Activated CD4-positive, alpha-beta T cell treated with anti-CD3 and anti-CD28 coated beads, Interleukin-2, amount 10 ng/mL, durations not matched to agents 24 days and 14 days (primary cell): ENCODE data around the gene DGCR6L. TPM values are rescaled to one million over a fixed set of nuclear protein-coding genes. Genes with fewer than 3 reads are reported as not detected.
A peak's percentile ranks its signal among the peaks of the same experiment; 100 is the strongest.
"Not testable (repeated sequence)": the region's sequence is repeated elsewhere in the genome, so short reads cannot be mapped to it uniquely, and the experiment has no call there.

Experiments
- DNase-seq: peaks from one replicate; pipeline ENCODE4 v3.0.0; 2022
- H3K27ac Mint-ChIP-seq: one replicate; pipeline ENCODE4 v1.8.0; 2022; ENCODE audit warnings: mild to moderate bottlenecking, mixed read lengths
- H3K27me3 Mint-ChIP-seq: one replicate; pipeline ENCODE4 v1.8.0; 2022; ENCODE audit warnings: mixed read lengths
- H3K36me3 Mint-ChIP-seq: one replicate; pipeline ENCODE4 v1.8.0; 2022; ENCODE audit warnings: low read depth, mild to moderate bottlenecking, mixed read lengths
- H3K4me1 Mint-ChIP-seq: one replicate; pipeline ENCODE4 v1.8.0; 2021; ENCODE audit warnings: mixed read lengths
- H3K4me3 Mint-ChIP-seq: one replicate; pipeline ENCODE4 v1.8.0; 2022; ENCODE audit warnings: mild to moderate bottlenecking, moderate library complexity, mixed read lengths
- H3K9me3 Mint-ChIP-seq: one replicate; pipeline ENCODE4 v1.8.0; 2021; ENCODE audit warnings: mixed read lengths
- intact Hi-C: fragments of 100-400 bp; cut with micrococcal nuclease; formaldehyde crosslinking; loops from one replicate; pipeline ENCODE4 v1.15.1; 2023
- total RNA-seq: library from RNA; stranded (reverse); gene quantifications from 2 replicates; pipeline ENCODE4 v1.2.3, GENCODE V29; 2022

DGCR6L gene
- total RNA-seq, 1 donor from 2014 or later: 37.2 TPM

GRCh38 chr22:20285473-20286311 lies 34.2 kb downstream of the DGCR6L start:
- intact Hi-C loops: loop anchor here (1.0 kb wide), 1 partner anchor 128 kb away; no protein-coding TSS in a partner anchor
- DNase-seq: peak; percentile 94
- H3K9me3 Mint-ChIP-seq, H3K4me1 Mint-ChIP-seq, H3K27ac Mint-ChIP-seq, H3K27me3 Mint-ChIP-seq, H3K4me3 Mint-ChIP-seq, H3K36me3 Mint-ChIP-seq: not testable (repeated sequence)

GRCh38 chr22:20284471-20285086 lies 35.3 kb downstream of the DGCR6L start:
- H3K4me3 Mint-ChIP-seq: no peak overlapping the region
- intact Hi-C loops: loop anchor here (1.0 kb wide), 1 partner anchor 127 kb away; no protein-coding TSS in a partner anchor
- H3K36me3 Mint-ChIP-seq: no peaks in the 10 kb centered on the region
- H3K27ac Mint-ChIP-seq: no peak overlapping the region
- H3K27me3 Mint-ChIP-seq: no peaks in the 10 kb centered on the region
- H3K9me3 Mint-ChIP-seq: no peaks in the 10 kb centered on the region
- peaks cover 1% of the 10 kb centered on the region for H3K4me1 Mint-ChIP-seq
- no peak for DNase-seq

GRCh38 chr22:20283674-20284066 lies 36.2 kb downstream of the DGCR6L start:
- intact Hi-C loops: no loop called here
- Mint-ChIP-seq H3K9me3 (no peaks in the 10 kb centered on the region), H3K27ac (no peak overlapping the region), H3K4me3 (no peak overlapping the region), H3K4me1 (peaks cover 2% of the 10 kb centered on the region), H3K27me3 (no peaks in the 10 kb centered on the region), H3K36me3 (no peaks in the 10 kb centered on the region)
- no peak for DNase-seq

- Mint-ChIP-seq H3K36me3 (no peaks in the 10 kb centered on the region), H3K27me3 (no peaks in the 10 kb centered on the region), H3K4me1 (peaks cover 2% of the 10 kb centered on the region), H3K27ac (no peak overlapping the region), H3K4me3 (no peak overlapping the region), H3K9me3 (no peaks in the 10 kb centered on the region)
- intact Hi-C loops: no loop called here
- no peak for DNase-seq
These were observed 36.8 kb downstream of the DGCR6L start for GRCh38 chr22:20282901-20283673.

- Mint-ChIP-seq H3K9me3 (no peaks in the 10 kb centered on the region), H3K4me3 (no peak overlapping the region), H3K27ac (no peak overlapping the region), H3K4me1 (peaks cover 2% of the 10 kb centered on the region), H3K27me3 (no peaks in the 10 kb centered on the region), H3K36me3 (no peaks in the 10 kb centered on the region)
- intact Hi-C loops: no loop called here
- no peak for DNase-seq
These were observed 38.0 kb downstream of the DGCR6L start for GRCh38 chr22:20281891-20282290.

- H3K27ac Mint-ChIP-seq, DNase-seq, H3K4me1 Mint-ChIP-seq, H3K27me3 Mint-ChIP-seq, intact Hi-C loops, H3K4me3 Mint-ChIP-seq, H3K9me3 Mint-ChIP-seq, H3K36me3 Mint-ChIP-seq: not testable (repeated sequence)
These were observed 38.4 kb downstream of the DGCR6L start for GRCh38 chr22:20281473-20281872.

- no peaks in the 10 kb centered on the region for H3K27me3 Mint-ChIP-seq
- H3K4me1 Mint-ChIP-seq: peaks cover 2% of the 10 kb centered on the region
- intact Hi-C loops: no loop called here
- H3K36me3 Mint-ChIP-seq: no peaks in the 10 kb centered on the region
- H3K27ac Mint-ChIP-seq: no peak overlapping the region
- no peak for DNase-seq
- H3K9me3 Mint-ChIP-seq: no peaks in the 10 kb centered on the region
- H3K4me3 Mint-ChIP-seq: no peak overlapping the region
These were observed 39.0 kb downstream of the DGCR6L start for GRCh38 chr22:20280866-20281265.

- H3K27ac Mint-ChIP-seq, H3K4me3 Mint-ChIP-seq, H3K36me3 Mint-ChIP-seq, H3K27me3 Mint-ChIP-seq, H3K4me1 Mint-ChIP-seq, DNase-seq, intact Hi-C loops, H3K9me3 Mint-ChIP-seq: not testable (repeated sequence)
These were observed 39.7 kb downstream of the DGCR6L start for GRCh38 chr22:20280163-20280562.

- DNase-seq: no peak
- Mint-ChIP-seq H3K27ac (no peak overlapping the region), H3K4me1 (peaks cover 2% of the 10 kb centered on the region), H3K27me3 (no peaks in the 10 kb centered on the region), H3K9me3 (no peaks in the 10 kb centered on the region), H3K36me3 (no peaks in the 10 kb centered on the region), H3K4me3 (no peak overlapping the region)
- intact Hi-C loops: no loop called here
These were observed 40.2 kb downstream of the DGCR6L start for GRCh38 chr22:20279662-20280134.

- H3K36me3 Mint-ChIP-seq, DNase-seq, H3K4me1 Mint-ChIP-seq, H3K27me3 Mint-ChIP-seq, H3K9me3 Mint-ChIP-seq, H3K27ac Mint-ChIP-seq, H3K4me3 Mint-ChIP-seq, intact Hi-C loops: not testable (repeated sequence)
These were observed 41.0 kb downstream of the DGCR6L start for GRCh38 chr22:20278726-20279490.

GRCh38 chr22:20277936-20278635 lies 41.8 kb downstream of the DGCR6L start:
- H3K27me3 Mint-ChIP-seq, H3K36me3 Mint-ChIP-seq, intact Hi-C loops, H3K9me3 Mint-ChIP-seq, H3K27ac Mint-ChIP-seq, DNase-seq, H3K4me1 Mint-ChIP-seq, H3K4me3 Mint-ChIP-seq: not testable (repeated sequence)

GRCh38 chr22:20276468-20276867 lies 43.4 kb downstream of the DGCR6L start:
- Mint-ChIP-seq H3K27ac (no peak overlapping the region), H3K4me1 (peaks cover 2% of the 10 kb centered on the region), H3K4me3 (no peak overlapping the region), H3K9me3 (no peaks in the 10 kb centered on the region), H3K36me3 (no peaks in the 10 kb centered on the region), H3K27me3 (no peaks in the 10 kb centered on the region)
- no peak for DNase-seq
- intact Hi-C loops: no loop called here

GRCh38 chr22:20275836-20276235 lies 44.0 kb downstream of the DGCR6L start:
- H3K36me3 Mint-ChIP-seq: no peaks in the 10 kb centered on the region

More at GRCh38 chr22:20275836-20276235, 44.0 kb downstream of the DGCR6L start:
- peaks cover 2% of the 10 kb centered on the region for H3K4me1 Mint-ChIP-seq
- DNase-seq: no peak
- no peaks in the 10 kb centered on the region for H3K9me3 Mint-ChIP-seq
- H3K4me3 Mint-ChIP-seq: no peak overlapping the region
- intact Hi-C loops: no loop called here
- no peak overlapping the region for H3K27ac Mint-ChIP-seq
- no peaks in the 10 kb centered on the region for H3K27me3 Mint-ChIP-seq
